Uterus (tissue), 4 donors: Measurements from ENCODE around the gene PLCG1. TPM values are rescaled to one million over a fixed set of nuclear protein-coding genes. Genes with fewer than 3 reads are reported as not detected.
"Not testable (repeated sequence)": the region's sequence is repeated elsewhere in the genome, so short reads cannot be mapped to it uniquely, and the experiment has no call there.

ENCODE experiments used
- DNase-seq, 2 donors: peaks; one replicate each; pipeline ENCODE4 v3.0.0-alpha.2; 2019 to 2020
- H3K27ac ChIP-seq, 2 donors: fragments of 200-600 bp; sonication (generic); 1 replicate in 1 of 2; 2 replicates in 1 of 2; pipeline ENCODE4 v1.5.1; 2016 to 2018
- H3K27me3 ChIP-seq, 2 donors: fragments of 200-600 bp; sonication (generic); one replicate each; pipeline ENCODE4 v1.5.1; 2018 to 2019; ENCODE audit warnings: control low read depth in 1 of 2
- H3K36me3 ChIP-seq, 2 donors: fragments of 200-600 bp; sonication (generic); one replicate each; pipeline ENCODE4 v1.5.1; 2019; ENCODE audit warnings: control low read depth in 1 of 2
- H3K4me1 ChIP-seq, 2 donors: fragments of 200-600 bp; sonication (generic); one replicate each; pipeline ENCODE4 v1.5.1; 2018 to 2019; ENCODE audit warnings: control low read depth in 1 of 2
- H3K4me3 ChIP-seq, 2 donors: fragments of 200-600 bp; sonication (generic); 1 replicate in 1 of 2; 2 replicates in 1 of 2; pipeline ENCODE4 v1.5.1; 2018 to 2019; ENCODE audit warnings: mild to moderate bottlenecking in 1 of 2
- H3K9me3 ChIP-seq, 2 donors: fragments of 200-600 bp; sonication (generic); one replicate each; pipeline ENCODE4 v1.5.1; 2019; ENCODE audit warnings: control low read depth in 1 of 2
- POLR2A ChIP-seq, 2 donors: fragments of 450-650 bp; IDR thresholded peaks; one replicate each; pipeline ENCODE4 v1.6.1; 2016; ENCODE audit warnings: antibody characterized with exemption in 2 of 2, mild to moderate bottlenecking in 1 of 2, moderate library complexity in 1 of 2
- intact Hi-C: fragments of 100-400 bp; cut with DNase I; formaldehyde crosslinking; loops from one replicate; pipeline ENCODE4 v1.15.1; 2023; ENCODE audit warnings: low total_unique reads
- total RNA-seq, 4 donors: library from RNA; depleted of rRNA in 3 of 4; stranded (reverse); fragments of >200 nt in 3 of 4; gene quantifications; one replicate each; pipeline versions ENCODE4 v1.1.0 to v1.2.4, GENCODE V29; 2014 to 2023
- TF ChIP-seq, protein P1 (sequence below), 4 experiments: fragments of 200-600 bp in 2 of 4; fragments of 450-650 bp in 2 of 4; sonication (generic) in 2 of 4; IDR thresholded peaks; one replicate each; pipeline ENCODE4 v1.5.1; 2016 to 2019; ENCODE audit warnings: antibody characterized with exemption in 4 of 4, mild to moderate bottlenecking in 2 of 4, moderate library complexity in 1 of 4
- donor health status: DM: yes; HTN: yes; CAD: no.

PLCG1 gene
- total RNA-seq, 4 donors from 2014 or later, result 38.8 to 180 (median 138) TPM

DNA sequence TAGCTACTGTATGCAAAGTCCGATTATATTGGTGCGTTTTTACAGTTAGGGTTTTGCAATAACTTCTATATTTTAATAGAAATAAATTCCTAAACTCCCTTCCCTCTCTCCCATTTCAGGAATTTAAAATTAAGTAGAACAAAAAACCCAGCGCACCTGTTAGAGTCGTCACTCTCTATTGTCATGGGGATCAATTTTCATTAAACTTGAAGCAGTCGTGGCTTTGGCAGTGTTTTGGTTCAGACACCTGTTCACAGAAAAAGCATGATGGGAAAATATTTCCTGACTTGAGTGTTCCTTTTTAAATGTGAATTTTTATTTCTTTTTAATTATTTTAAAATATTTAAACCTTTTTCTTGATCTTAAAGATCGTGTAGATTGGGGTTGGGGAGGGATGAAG lies 13.7 kb upstream of the PLCG1 start:
- Histone ChIP-seq H3K27ac (no peak overlapping the region), H3K36me3 (no peaks in the 10 kb centered on the region), H3K27me3 (no peaks in the 10 kb centered on the region), H3K4me3 (no peak overlapping the region), H3K9me3 (no peaks in the 10 kb centered on the region), H3K4me1 (no peaks in the 10 kb centered on the region)
- TF ChIP-seq POLR2A (IDR thresholded peaks at IDR 0.05), result no peak
- TF ChIP-seq, protein P1, sequence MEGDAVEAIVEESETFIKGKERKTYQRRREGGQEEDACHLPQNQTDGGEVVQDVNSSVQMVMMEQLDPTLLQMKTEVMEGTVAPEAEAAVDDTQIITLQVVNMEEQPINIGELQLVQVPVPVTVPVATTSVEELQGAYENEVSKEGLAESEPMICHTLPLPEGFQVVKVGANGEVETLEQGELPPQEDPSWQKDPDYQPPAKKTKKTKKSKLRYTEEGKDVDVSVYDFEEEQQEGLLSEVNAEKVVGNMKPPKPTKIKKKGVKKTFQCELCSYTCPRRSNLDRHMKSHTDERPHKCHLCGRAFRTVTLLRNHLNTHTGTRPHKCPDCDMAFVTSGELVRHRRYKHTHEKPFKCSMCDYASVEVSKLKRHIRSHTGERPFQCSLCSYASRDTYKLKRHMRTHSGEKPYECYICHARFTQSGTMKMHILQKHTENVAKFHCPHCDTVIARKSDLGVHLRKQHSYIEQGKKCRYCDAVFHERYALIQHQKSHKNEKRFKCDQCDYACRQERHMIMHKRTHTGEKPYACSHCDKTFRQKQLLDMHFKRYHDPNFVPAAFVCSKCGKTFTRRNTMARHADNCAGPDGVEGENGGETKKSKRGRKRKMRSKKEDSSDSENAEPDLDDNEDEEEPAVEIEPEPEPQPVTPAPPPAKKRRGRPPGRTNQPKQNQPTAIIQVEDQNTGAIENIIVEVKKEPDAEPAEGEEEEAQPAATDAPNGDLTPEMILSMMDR (IDR thresholded peaks at IDR 0.05), result no peak
- intact Hi-C loops, result no loop called here
- DNase-seq, result no peak

GRCh38 chr20:41124451-41125094 lies 12.8 kb upstream of the PLCG1 start:
- Histone ChIP-seq H3K36me3 (no peaks in the 10 kb centered on the region), H3K27ac (no peak overlapping the region), H3K4me3 (no peak overlapping the region), H3K4me1 (no peaks in the 10 kb centered on the region), H3K27me3 (no peaks in the 10 kb centered on the region), H3K9me3 (no peaks in the 10 kb centered on the region)
- no peak for DNase-seq
- no peak for TF ChIP-seq POLR2A (IDR thresholded peaks at IDR 0.05)
- TF ChIP-seq, protein P1 (IDR thresholded peaks at IDR 0.05), result no peak
- intact Hi-C loops, result no loop called here

- Histone ChIP-seq H3K9me3 (no peaks in the 10 kb centered on the region), H3K4me3 (no peak overlapping the region), H3K27ac (no peak overlapping the region), H3K36me3 (no peaks in the 10 kb centered on the region), H3K27me3 (no peaks in the 10 kb centered on the region), H3K4me1 (no peaks in the 10 kb centered on the region)
- TF ChIP-seq, protein P1 (IDR thresholded peaks at IDR 0.05), result no peak
- no peak for TF ChIP-seq POLR2A (IDR thresholded peaks at IDR 0.05)
- intact Hi-C loops, result no loop called here
- DNase-seq, result no peak
Measured at GRCh38 chr20:41125530-41126457, 11.5 kb upstream of the PLCG1 start.

GRCh38 chr20:41126719-41127118 lies 10.6 kb upstream of the PLCG1 start:
- Histone ChIP-seq H3K4me1 (no peaks in the 10 kb centered on the region), H3K4me3 (no peak overlapping the region), H3K27me3 (no peaks in the 10 kb centered on the region), H3K27ac (no peak overlapping the region), H3K36me3 (no peaks in the 10 kb centered on the region), H3K9me3 (no peaks in the 10 kb centered on the region)
- TF ChIP-seq, protein P1 (IDR thresholded peaks at IDR 0.05), result no peak
- no peak for TF ChIP-seq POLR2A (IDR thresholded peaks at IDR 0.05)
- intact Hi-C loops, result no loop called here
- no peak for DNase-seq

- DNase-seq, intact Hi-C loops: not testable (repeated sequence)
Measured at GRCh38 chr20:41128317-41128716, 9.0 kb upstream of the PLCG1 start.

More at GRCh38 chr20:41128317-41128716, 9.0 kb upstream of the PLCG1 start:
- not testable (repeated sequence) for H3K27me3 ChIP-seq, H3K4me1 ChIP-seq, H3K27ac ChIP-seq, H3K4me3 ChIP-seq, H3K36me3 ChIP-seq, H3K9me3 ChIP-seq
